HepG2 (cell line): ENCODE results near the gene ZBTB7C. TPM values are rescaled to one million over a fixed set of nuclear protein-coding genes. Genes with fewer than 3 reads are reported as not detected.

Experiments
- ATAC-seq: fragments of 200-7000 bp; cut with Tn5 transposase; 3 replicates; pipeline ENCODE4 v1.9.1; 2020; ENCODE audit warnings: mild to moderate bottlenecking, moderate library complexity
- BruUV-seq: library from RNA; stranded (reverse); fragments of 400-500 nt; replicated peaks from 2 replicates; lab custom pipeline; 2021; lab: Mats Ljungman, UMichigan
- CTCF ChIA-PET: fragments of 300-600 bp; formaldehyde crosslinking; extraction: SDS; loops from one replicate; lab custom pipeline; 2021; ENCODE audit warnings: low total read pairs, inconsistent platforms, low intra/inter-chr PET ratio; lab: Yijun Ruan, JAX
- POLR2A ChIA-PET: fragments of 350-600 bp; sonication (Branson Sonifier 250); formaldehyde crosslinking; loops from one replicate; lab custom pipeline; 2020; ENCODE audit warnings: antibody characterized with exemption, inconsistent platforms; lab: Yijun Ruan, JAX
- DNase-seq: peaks from one replicate; pipeline ENCODE4 v3.0.0-alpha.2; 2015; ENCODE audit warnings: low spot score
- FAIRE-seq: peaks from 3 replicates; lab custom pipeline; 2011; peaks lifted over from hg19 to GRCh38; lab: Jason Lieb, UNC
- H2AFZ ChIP-seq: one replicate; pipeline ENCODE4 v1.6.1; 2011; ENCODE audit warnings: low read length, inconsistent platforms
- H3K27ac ChIP-seq: fragments of 300-600 bp; 3 replicates; pipeline ENCODE4 v1.8.0; 2011; ENCODE audit warnings: mixed run types, mild to moderate bottlenecking, mixed read lengths, low read length, inconsistent platforms; ENCODE audit not compliant: insufficient read depth; ENCODE audit errors: extremely low read length
- H3K27me3 ChIP-seq, 2 experiments: fragments of 200-600 bp in 1 of 2; 2 replicates in 1 of 2; 3 replicates in 1 of 2; pipeline versions ENCODE4 v1.6.0 to v1.8.0; 2011; ENCODE audit warnings: low read length in 2 of 2, mild to moderate bottlenecking in 2 of 2, moderate library complexity in 2 of 2, inconsistent platforms in 1 of 2; ENCODE audit not compliant: insufficient read depth in 2 of 2, control insufficient read depth in 1 of 2
- H3K36me3 ChIP-seq, 2 experiments: fragments of 200-600 bp in 1 of 2; replicated peaks in 1 of 2; 2 replicates in 1 of 2; 3 replicates in 1 of 2; pipeline versions ENCODE4 v1.5.1 to v1.8.0; 2011; ENCODE audit warnings: low read length in 2 of 2, inconsistent platforms in 1 of 2; ENCODE audit not compliant: insufficient read depth in 2 of 2, control insufficient read depth in 1 of 2
- H3K4me1 ChIP-seq: 2 replicates; pipeline ENCODE4 v1.5.1; 2012; ENCODE audit warnings: low read length, inconsistent platforms; ENCODE audit not compliant: insufficient read depth
- H3K4me2 ChIP-seq: 2 replicates; pipeline ENCODE4 v1.6.0; 2011; ENCODE audit warnings: low read depth, low read length, inconsistent platforms
- H3K4me3 ChIP-seq, 3 experiments: fragments of 200-600 bp in 1 of 3; sonication (generic), shearing (Covaris generic) in 1 of 3; replicated peaks in 1 of 3; 2 replicates each; pipeline ENCODE4 v1.5.1; 2011 to 2016; ENCODE audit warnings: low read length in 3 of 3, inconsistent platforms in 2 of 3, low read depth in 2 of 3, mild to moderate bottlenecking in 2 of 3, control low read depth in 1 of 3, mixed read lengths in 1 of 3; ENCODE audit not compliant: insufficient read depth in 1 of 3
- H3K79me2 ChIP-seq: one replicate; pipeline ENCODE4 v1.6.1; 2011; ENCODE audit warnings: low read length, inconsistent platforms; ENCODE audit not compliant: insufficient read depth
- H3K9ac ChIP-seq: 2 replicates; pipeline ENCODE4 v1.6.0; 2011; ENCODE audit warnings: mild to moderate bottlenecking, low read depth, low read length, inconsistent platforms; ENCODE audit not compliant: insufficient read depth
- H3K9me3 ChIP-seq: 2 replicates; pipeline ENCODE4 v1.5.1; 2012; ENCODE audit warnings: mild to moderate bottlenecking, low read length
- H4K20me1 ChIP-seq: 2 replicates; pipeline ENCODE4 v1.6.0; 2011; ENCODE audit warnings: inconsistent platforms, mild to moderate bottlenecking, low read length, moderate library complexity; ENCODE audit not compliant: insufficient read depth
- ASH2L ChIP-seq: fragments of 300-600, 200-600 bp; sonication (generic); IDR thresholded peaks from 2 replicates; pipeline ENCODE4 v1.7.0; 2017; ENCODE audit warnings: low read depth, mild to moderate bottlenecking, moderate library complexity, mixed read lengths, low read length; ENCODE audit not compliant: insufficient read length
- ELF3 ChIP-seq: IDR thresholded peaks from 2 replicates; pipeline ENCODE4 v1.6.1; 2016; ENCODE audit warnings: missing genetic modification reagents, missing compliant biosample characterization
- FOSL2 ChIP-seq: sonication (generic); formaldehyde crosslinking; IDR thresholded peaks from 2 replicates; pipeline ENCODE4 v1.4.0; 2020; ENCODE audit warnings: missing genetic modification reagents
- GZF1 ChIP-seq: sonication (generic); formaldehyde crosslinking; IDR thresholded peaks from 2 replicates; pipeline ENCODE4 v1.5.1; 2020; ENCODE audit warnings: mild to moderate bottlenecking, missing genetic modification reagents
- MED8 ChIP-seq: sonication (generic); formaldehyde crosslinking; IDR thresholded peaks from 2 replicates; pipeline ENCODE4 v1.8.1; 2023; ENCODE audit warnings: mild to moderate bottlenecking, missing genetic modification reagents; ENCODE audit not compliant: insufficient replicate concordance
- NONO ChIP-seq, 2 experiments: fragments of 450-650 bp in 1 of 2; sonication (generic) in 1 of 2; formaldehyde crosslinking in 1 of 2; IDR thresholded peaks in 1 of 2; conservative IDR thresholded peaks in 1 of 2; 2 replicates each; pipeline versions ENCODE4 v1.6.1 to v1.8.0; 2017 to 2022; ENCODE audit warnings: mild to moderate bottlenecking in 1 of 2, missing genetic modification reagents in 1 of 2, moderate library complexity in 1 of 2
- PCBP2 ChIP-seq: fragments of 200-400 bp; formaldehyde crosslinking; optimal IDR thresholded peaks from 2 replicates; pipeline ENCODE3; 2018; ENCODE audit warnings: low read length, low read depth; ENCODE audit not compliant: poor library complexity, severe bottlenecking
- RARA ChIP-seq: IDR thresholded peaks from 2 replicates; pipeline ENCODE4 v1.6.1; 2016; ENCODE audit warnings: missing genetic modification reagents, missing compliant biosample characterization
- SMYD3 ChIP-seq: sonication (generic); formaldehyde crosslinking; IDR thresholded peaks from 2 replicates; pipeline ENCODE4 v1.8.1; 2023; ENCODE audit warnings: mild to moderate bottlenecking, missing genetic modification reagents
- SOX5 ChIP-seq: IDR thresholded peaks from 2 replicates; pipeline ENCODE4 v1.6.1; 2016; ENCODE audit warnings: borderline replicate concordance
- STAT5B ChIP-seq: sonication (generic); formaldehyde crosslinking; IDR thresholded peaks from 2 replicates; pipeline ENCODE4 v1.4.0; 2020; ENCODE audit warnings: missing genetic modification reagents
- TEAD3 ChIP-seq: optimal IDR thresholded peaks from 2 replicates; pipeline ENCODE3; 2016; ENCODE audit warnings: borderline replicate concordance
- ZNF121 ChIP-seq: sonication (generic); formaldehyde crosslinking; IDR thresholded peaks from 2 replicates; pipeline ENCODE4 v1.5.0; 2020; ENCODE audit warnings: mild to moderate bottlenecking, missing genetic modification reagents
- ZNF143 ChIP-seq: sonication (generic); formaldehyde crosslinking; IDR thresholded peaks from 2 replicates; pipeline ENCODE4 v1.4.0; 2020; ENCODE audit warnings: missing genetic modification reagents
- ZNF205 ChIP-seq: IDR thresholded peaks from 2 replicates; pipeline ENCODE4 v1.6.1; 2018; ENCODE audit warnings: missing biosample characterization, missing genetic modification reagents
- ZNF629 ChIP-seq: sonication (generic); formaldehyde crosslinking; conservative IDR thresholded peaks from 2 replicates; pipeline ENCODE4 v1.5.0; 2020; ENCODE audit warnings: missing genetic modification reagents
- WGBS: methylation state at CpG from one replicate; pipeline ENCODE4 v1.1.6; 2017; ENCODE audit warnings: low lambda C conversion rate; 5-methylcytosine and 5-hydroxymethylcytosine counted together
- in situ Hi-C: cut with HindIII; loops from 2 replicates; pipeline ENCODE4 v1.10.0; 2017; ENCODE audit warnings: low pct_unique_long_range_greater_than_20kb; ENCODE audit not compliant: extremely low pct_ligation_motif_present
- intact Hi-C: fragments of 100-400 bp; cut with micrococcal nuclease; formaldehyde crosslinking; loops from one replicate; pipeline ENCODE4 v1.10.0; 2022; ENCODE audit not compliant: unreplicated experiment
- polyA plus RNA-seq, 8 experiments: library from polyadenylated mRNA; depleted of rRNA in 3 of 8; stranded (reverse) in 7 of 8; unstranded in 1 of 8; fragments of >200 nt; fragmentation: Illumina TruSeq in 4 of 8; extraction: Trizol in 4 of 8; gene quantifications; 2 replicates each; pipeline versions ENCODE4 v1.2.1 to v1.2.3, GENCODE V29; 2011 to 2016; ENCODE audit warnings: low read depth in 4 of 8, missing spikeins in 1 of 8, mixed read lengths in 1 of 8; ENCODE audit not compliant: insufficient read depth in 1 of 8
- total RNA-seq, 5 experiments: library from RNA; depleted of rRNA; stranded (reverse); fragments of >200 nt; fragmentation: Illumina TruSeq; extraction: Trizol; gene quantifications; 2 replicates each; pipeline ENCODE4 v1.2.3, GENCODE V29; 2016; ENCODE audit warnings: low read depth in 1 of 5
- TF ChIP-seq, protein P1 (sequence below): sonication (generic); formaldehyde crosslinking; IDR thresholded peaks from 2 replicates; pipeline ENCODE4 v1.4.0; 2020; ENCODE audit warnings: mild to moderate bottlenecking, missing genetic modification reagents
- TF ChIP-seq, protein P2 (sequence below): sonication (generic); formaldehyde crosslinking; IDR thresholded peaks from 2 replicates; pipeline ENCODE4 v1.4.0; 2020; ENCODE audit warnings: missing genetic modification reagents
- TF ChIP-seq, protein P3 (sequence below): IDR thresholded peaks from 2 replicates; pipeline ENCODE4 v1.6.1; 2016; ENCODE audit warnings: mild to moderate bottlenecking
- TF ChIP-seq, protein P4 (sequence below): sonication (generic); formaldehyde crosslinking; IDR thresholded peaks from 2 replicates; pipeline ENCODE4 v1.5.1; 2020; ENCODE audit warnings: mild to moderate bottlenecking, moderate library complexity, missing genetic modification reagents

ZBTB7C gene
- total and polyA plus RNA-seq, 2 of the 13 experiments (the other 11 are each of a cell fraction or from before 2014, with no cell fraction given), result 0.01 to 0.04 TPM

DNA sequence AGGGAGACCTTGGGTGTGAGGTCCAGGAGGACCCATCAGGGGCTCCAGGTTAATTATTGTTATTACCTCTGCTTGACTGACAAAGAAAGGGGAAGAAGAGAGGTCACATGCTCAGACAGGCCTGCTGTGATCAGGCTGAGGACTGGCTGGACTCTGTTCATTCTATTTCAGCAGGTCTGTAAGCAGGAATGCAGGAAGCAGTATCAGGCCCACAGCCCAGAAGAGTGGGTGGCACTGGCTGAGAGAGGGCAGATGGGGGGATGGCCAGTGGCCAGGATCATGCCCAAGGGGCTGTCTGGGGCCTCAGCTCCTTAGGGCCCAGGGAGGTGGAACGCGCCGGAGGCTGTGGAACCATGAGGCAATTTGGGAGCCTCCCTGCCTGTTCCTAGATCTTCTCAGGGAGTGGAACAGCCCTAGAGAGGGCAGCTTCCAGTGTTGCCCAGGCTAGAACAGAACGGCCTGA, 43.7 kb upstream of the ZBTB7C start:
- ChIA-PET CTCF (no interaction called here), POLR2A (interaction anchor here (0.8 to 1.0 kb wide), 2 partner anchors 23 to 35 kb away, joined by 3 to 4 read pairs; no protein-coding TSS in a partner anchor)
- peak overlapping the region; percentile 70 for H3K9ac ChIP-seq
- peak; percentile 93 for ATAC-seq
- intact Hi-C loops, result no loop called here
- in situ Hi-C loops, result no loop called here
- H3K27me3 ChIP-seq, result peaks cover 1 to 5% of the 10 kb centered on the region in 2 experiments; a peak in 2 of 5 replicates
- H2AFZ ChIP-seq, result no peak overlapping the region
- peak overlapping the region; percentile 91 for H3K4me2 ChIP-seq
- H3K4me1 ChIP-seq, result peaks cover 55% of the 10 kb centered on the region
- no peaks in the 10 kb centered on the region for H4K20me1 ChIP-seq
- peak; percentile 97 for FAIRE-seq
- peak; percentile 85 for DNase-seq
- no TSS peak for BruUV-seq
- no peaks in the 10 kb centered on the region for H3K79me2 ChIP-seq
- H3K36me3 ChIP-seq, result no peaks in the 10 kb centered on the region
- WGBS, result no CpG with 5 or more reads among the region's 4 CpGs
- peak overlapping the region; percentile 45 to 71 (median 62) for H3K4me3 ChIP-seq
- peak overlapping the region; percentile 81 for H3K27ac ChIP-seq
- H3K9me3 ChIP-seq, result no peaks in the 10 kb centered on the region
- TF ChIP-seq ZNF143 (CRISPR knock-in tag) (peak; percentile 22; the same call in 1 of the 2 replicates), SMYD3 (CRISPR knock-in tag) (no peak), ZNF629 (CRISPR knock-in tag) (peak; percentile 82), STAT5B (no peak), FOSL2 (CRISPR knock-in tag) (peak; percentile 19; the same call in 1 of the 2 replicates), TEAD3 (CRISPR knock-in tag) (peak; percentile 91), GZF1 (CRISPR knock-in tag) (no peak), ZNF121 (CRISPR knock-in tag) (no peak; the same call in 1 of the 2 replicates), NONO (IDR thresholded peaks at IDR 0.05) (no peak), NONO (CRISPR knock-in tag; conservative IDR thresholded peaks at IDR 0.05) (0 out of 2 replicates have a peak, but pooled peaks have one; percentile 16), SOX5 (CRISPR knock-in tag) (peak; percentile 71; the same call in 1 of the 2 replicates), RARA (CRISPR knock-in tag) (peak; percentile 45; the same call in 1 of the 2 replicates), ELF3 (CRISPR knock-in tag) (peak; percentile 65; the same call in 1 of the 2 replicates), ASH2L (peak; percentile 48), ZNF205 (CRISPR knock-in tag) (0 out of 2 replicates have a peak, but pooled peaks have one; percentile 22), MED8 (CRISPR knock-in tag) (peak; percentile 58), PCBP2 (no peak)
- TF ChIP-seq, protein P1, sequence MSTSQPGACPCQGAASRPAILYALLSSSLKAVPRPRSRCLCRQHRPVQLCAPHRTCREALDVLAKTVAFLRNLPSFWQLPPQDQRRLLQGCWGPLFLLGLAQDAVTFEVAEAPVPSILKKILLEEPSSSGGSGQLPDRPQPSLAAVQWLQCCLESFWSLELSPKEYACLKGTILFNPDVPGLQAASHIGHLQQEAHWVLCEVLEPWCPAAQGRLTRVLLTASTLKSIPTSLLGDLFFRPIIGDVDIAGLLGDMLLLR (CRISPR knock-in tag), result 0 out of 2 replicates have a peak, but pooled peaks have one; percentile 50
- TF ChIP-seq, protein P2, sequence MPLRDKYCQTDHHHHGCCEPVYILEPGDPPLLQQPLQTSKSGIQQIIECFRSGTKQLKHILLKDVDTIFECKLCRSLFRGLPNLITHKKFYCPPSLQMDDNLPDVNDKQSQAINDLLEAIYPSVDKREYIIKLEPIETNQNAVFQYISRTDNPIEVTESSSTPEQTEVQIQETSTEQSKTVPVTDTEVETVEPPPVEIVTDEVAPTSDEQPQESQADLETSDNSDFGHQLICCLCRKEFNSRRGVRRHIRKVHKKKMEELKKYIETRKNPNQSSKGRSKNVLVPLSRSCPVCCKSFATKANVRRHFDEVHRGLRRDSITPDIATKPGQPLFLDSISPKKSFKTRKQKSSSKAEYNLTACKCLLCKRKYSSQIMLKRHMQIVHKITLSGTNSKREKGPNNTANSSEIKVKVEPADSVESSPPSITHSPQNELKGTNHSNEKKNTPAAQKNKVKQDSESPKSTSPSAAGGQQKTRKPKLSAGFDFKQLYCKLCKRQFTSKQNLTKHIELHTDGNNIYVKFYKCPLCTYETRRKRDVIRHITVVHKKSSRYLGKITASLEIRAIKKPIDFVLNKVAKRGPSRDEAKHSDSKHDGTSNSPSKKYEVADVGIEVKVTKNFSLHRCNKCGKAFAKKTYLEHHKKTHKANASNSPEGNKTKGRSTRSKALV (CRISPR knock-in tag), result 0 out of 2 replicates have a peak, but pooled peaks have one; percentile 24
- TF ChIP-seq, protein P3, sequence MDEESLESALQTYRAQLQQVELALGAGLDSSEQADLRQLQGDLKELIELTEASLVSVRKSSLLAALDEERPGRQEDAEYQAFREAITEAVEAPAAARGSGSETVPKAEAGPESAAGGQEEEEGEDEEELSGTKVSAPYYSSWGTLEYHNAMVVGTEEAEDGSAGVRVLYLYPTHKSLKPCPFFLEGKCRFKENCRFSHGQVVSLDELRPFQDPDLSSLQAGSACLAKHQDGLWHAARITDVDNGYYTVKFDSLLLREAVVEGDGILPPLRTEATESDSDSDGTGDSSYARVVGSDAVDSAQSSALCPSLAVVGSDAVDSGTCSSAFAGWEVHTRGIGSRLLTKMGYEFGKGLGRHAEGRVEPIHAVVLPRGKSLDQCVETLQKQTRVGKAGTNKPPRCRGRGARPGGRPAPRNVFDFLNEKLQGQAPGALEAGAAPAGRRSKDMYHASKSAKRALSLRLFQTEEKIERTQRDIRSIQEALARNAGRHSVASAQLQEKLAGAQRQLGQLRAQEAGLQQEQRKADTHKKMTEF (CRISPR knock-in tag), result 0 out of 2 replicates have a peak, but pooled peaks have one; percentile 48
- TF ChIP-seq, protein P4, sequence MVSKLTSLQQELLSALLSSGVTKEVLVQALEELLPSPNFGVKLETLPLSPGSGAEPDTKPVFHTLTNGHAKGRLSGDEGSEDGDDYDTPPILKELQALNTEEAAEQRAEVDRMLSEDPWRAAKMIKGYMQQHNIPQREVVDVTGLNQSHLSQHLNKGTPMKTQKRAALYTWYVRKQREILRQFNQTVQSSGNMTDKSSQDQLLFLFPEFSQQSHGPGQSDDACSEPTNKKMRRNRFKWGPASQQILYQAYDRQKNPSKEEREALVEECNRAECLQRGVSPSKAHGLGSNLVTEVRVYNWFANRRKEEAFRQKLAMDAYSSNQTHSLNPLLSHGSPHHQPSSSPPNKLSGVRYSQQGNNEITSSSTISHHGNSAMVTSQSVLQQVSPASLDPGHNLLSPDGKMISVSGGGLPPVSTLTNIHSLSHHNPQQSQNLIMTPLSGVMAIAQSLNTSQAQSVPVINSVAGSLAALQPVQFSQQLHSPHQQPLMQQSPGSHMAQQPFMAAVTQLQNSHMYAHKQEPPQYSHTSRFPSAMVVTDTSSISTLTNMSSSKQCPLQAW (CRISPR knock-in tag), result peak; percentile 85
